ENCODE results near the gene ASTE1.

DNA sequence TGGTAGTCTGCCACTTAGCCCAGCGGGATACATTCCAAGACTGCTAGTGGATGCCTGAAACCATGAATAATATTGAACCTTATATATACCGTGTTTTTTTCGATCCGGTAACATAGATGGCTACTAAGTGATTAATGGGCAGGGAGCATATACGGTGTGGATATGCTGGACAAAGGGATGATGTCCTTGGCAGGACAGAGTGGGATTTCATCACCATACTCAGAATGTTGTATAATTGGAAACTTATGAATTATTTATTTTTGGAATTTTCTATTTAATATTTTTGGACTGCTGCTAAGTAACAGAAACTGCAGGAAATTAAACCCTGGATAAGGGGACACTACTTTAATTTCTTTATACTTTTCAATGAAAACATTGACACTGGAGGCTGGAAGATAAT lies 53.2 kb downstream of the ASTE1 start:
- TF ChIP-seq, protein P1, sequence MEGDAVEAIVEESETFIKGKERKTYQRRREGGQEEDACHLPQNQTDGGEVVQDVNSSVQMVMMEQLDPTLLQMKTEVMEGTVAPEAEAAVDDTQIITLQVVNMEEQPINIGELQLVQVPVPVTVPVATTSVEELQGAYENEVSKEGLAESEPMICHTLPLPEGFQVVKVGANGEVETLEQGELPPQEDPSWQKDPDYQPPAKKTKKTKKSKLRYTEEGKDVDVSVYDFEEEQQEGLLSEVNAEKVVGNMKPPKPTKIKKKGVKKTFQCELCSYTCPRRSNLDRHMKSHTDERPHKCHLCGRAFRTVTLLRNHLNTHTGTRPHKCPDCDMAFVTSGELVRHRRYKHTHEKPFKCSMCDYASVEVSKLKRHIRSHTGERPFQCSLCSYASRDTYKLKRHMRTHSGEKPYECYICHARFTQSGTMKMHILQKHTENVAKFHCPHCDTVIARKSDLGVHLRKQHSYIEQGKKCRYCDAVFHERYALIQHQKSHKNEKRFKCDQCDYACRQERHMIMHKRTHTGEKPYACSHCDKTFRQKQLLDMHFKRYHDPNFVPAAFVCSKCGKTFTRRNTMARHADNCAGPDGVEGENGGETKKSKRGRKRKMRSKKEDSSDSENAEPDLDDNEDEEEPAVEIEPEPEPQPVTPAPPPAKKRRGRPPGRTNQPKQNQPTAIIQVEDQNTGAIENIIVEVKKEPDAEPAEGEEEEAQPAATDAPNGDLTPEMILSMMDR (IDR thresholded peaks at IDR 0.05) = no peak
- no peak for TF ChIP-seq POLR2A (IDR thresholded peaks at IDR 0.05)

Measured in thyroid gland (tissue), 4 donors.